Smooth muscle cell of the brain vasculature (primary cell): Measurements from ENCODE around the gene SEC14L1.
"Not testable (repeated sequence)": the region's sequence is repeated elsewhere in the genome, so short reads cannot be mapped to it uniquely, and the experiment has no call there.

Experiments
- DNase-seq: peaks from one replicate; pipeline ENCODE4 v3.0.0-alpha.2; 2012; ENCODE audit warnings: low read depth, low spot score

Gene SEC14L1

DNA sequence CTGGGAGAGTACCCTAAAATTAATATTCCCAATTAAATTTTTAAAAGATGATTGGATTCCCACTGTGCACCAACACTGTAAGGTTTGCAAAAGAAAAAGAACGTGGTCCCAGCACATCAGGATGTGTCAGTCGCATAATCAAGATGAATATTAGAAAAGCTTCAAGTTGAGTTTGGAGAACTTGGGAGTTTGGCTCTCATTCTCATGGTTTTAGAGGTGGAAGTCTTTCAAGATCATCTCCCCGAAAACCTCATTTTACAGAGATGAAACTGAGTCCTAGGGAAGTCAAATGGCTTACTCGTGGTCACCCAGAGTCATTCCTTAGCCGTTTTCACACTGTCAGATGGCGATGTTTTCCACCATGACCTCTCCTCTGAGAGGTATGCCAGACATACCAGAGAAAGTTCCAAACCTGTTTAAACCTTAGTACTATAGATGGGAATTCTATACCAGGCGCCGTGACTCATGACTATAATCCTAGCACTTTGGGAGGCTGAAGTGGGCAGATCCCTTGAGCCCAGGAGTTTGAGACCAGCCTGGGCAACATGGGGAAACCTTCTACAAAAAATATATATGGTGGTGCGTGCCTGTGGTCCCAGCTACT, 1.2 kb downstream of the SEC14L1 start:
- DNase-seq: no peak

- no peak for DNase-seq
Measured at GRCh38 chr17:77142689-77143088, 1.9 kb downstream of the SEC14L1 start.

GRCh38 chr17:77143306-77143705, 2.5 kb downstream of the SEC14L1 start:
- DNase-seq: no peak

DNA sequence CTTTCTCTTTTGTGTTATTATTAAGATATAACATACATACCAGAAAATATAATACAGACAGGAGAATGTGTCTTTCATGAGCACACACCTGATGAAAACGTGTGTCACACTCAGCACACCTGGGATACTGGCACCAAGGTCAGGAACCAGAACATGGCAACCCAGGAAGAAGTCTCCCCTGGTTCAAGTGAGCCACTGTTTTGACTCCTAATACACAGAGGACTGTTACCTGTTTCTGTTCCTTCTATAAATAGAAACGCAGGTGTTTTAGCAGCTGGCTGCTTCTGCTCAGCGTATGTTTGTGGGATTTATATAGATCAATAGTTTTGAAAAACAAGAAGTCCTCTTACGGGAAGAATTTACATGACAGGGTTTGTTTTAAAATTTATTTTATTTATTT, 3.5 kb downstream of the SEC14L1 start:
- DNase-seq: no peak

GRCh38 chr17:77145224-77145611, 4.4 kb downstream of the SEC14L1 start:
- no peak for DNase-seq

DNA sequence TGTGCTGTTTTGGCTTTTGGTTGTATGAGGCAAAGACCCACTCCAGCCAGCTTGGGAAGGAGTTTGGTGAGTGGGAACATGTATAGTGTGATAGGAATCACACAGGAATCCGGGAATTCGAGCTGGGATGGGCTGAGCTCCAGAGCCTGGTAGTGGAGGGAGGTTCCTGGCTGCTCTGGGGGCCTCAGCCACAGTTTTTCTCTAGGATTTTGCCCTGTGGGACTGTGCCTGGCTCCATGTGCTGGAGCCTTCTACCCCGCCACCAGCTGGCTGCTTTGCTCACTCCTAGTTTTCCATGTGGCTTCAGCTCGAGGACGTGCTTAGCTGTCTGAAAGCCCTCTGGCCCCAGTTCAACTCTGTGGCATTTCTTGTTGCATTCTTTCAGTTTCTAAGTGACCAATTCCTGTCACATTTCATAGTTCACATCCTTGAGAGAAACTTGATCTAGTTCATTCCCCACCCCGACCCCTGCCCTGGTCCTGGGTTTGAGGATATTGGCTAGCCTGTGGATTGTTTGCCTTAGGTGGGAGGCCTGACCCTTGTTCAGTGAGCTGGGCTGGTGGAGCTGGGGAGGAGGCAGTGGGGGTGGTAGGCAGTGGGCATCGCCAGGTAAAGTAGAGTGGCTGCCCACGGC, 5.0 kb downstream of the SEC14L1 start:
- no peak for DNase-seq

DNA sequence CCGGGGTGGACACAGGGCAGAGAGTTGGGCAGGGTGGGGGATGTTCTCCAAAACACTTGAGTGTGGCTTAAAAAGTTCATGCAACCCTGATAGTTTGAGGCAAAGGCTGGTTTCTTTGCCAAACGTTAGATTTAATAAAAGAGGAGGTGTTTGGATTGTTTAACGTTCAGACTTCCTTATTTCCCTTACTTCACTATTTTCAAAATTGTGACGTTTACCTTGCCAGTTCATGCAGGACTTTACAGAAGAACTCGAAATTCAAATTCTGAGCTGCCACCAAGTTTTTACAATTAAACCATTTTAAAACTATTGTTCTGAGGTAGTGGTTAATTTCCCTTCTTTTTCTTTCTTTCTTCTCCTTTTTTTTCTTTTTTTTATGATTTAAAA, 5.5 kb downstream of the SEC14L1 start:
- DNase-seq: no peak

GRCh38 chr17:77146882-77147281, 6.1 kb downstream of the SEC14L1 start:
- no peak for DNase-seq

DNA sequence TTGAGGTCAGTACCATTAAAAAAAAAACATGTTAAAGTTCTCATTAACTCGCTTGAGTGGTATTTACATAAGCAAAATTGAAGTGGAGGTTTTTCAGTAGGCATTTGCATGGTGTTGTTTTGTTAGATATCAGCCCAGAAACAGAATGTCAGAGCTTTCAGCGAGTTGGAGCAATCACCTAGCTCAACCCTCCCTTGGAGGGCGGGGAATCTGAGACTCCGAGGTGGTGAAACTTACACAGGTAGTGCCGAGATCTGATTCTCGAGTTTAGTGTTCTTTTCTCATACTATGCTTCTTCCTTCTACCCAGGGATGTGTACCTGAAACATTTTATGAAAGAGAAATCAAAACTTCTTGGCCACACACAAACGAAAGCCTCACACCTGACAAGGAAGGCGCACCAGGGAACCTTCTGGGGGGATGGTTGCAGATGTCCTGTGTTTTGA, 6.6 kb downstream of the SEC14L1 start:
- no peak for DNase-seq

DNA sequence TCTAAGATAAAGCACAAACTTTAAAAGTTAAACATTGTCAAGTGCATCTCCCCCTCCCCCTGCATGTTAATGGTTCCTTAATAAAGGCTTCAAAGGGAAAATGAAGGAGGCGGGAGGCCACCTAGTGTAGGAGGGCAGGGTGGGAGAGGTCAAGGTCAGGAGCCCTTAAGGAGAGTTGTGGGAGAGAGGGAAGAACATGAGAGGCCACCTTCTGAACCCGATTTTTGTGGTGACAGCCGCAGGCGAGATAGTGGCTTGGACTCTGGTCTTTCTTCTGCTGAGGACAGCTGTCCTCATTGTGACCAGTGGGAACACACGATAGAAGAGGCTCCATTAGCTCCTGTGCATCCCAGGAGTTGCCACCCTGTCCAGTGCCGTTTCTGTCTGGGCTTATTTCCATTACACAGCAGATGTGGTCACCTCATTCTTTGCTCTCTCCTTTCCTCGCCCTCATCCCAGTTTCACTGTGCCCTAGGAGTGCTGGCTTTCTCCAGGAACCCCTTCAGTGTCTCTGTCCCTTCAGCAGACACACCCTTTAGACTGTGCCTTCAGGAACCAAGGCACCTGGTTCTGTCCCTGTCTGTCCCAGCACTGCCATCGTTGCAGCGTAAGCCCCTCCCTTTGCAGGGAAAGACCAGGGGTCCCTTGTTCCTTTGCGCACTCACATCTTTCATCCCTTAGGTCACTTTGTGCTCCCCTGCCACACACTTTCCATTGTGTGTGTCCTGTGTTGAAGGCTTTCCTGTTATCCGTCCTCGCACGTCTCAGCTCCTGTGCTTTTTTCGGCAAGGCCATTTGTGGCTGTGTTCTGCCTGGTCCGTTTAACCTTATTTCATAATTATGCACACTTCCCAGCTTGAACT, 7.5 kb downstream of the SEC14L1 start:
- DNase-seq: no peak

GRCh38 chr17:77148940-77149510, 8.3 kb downstream of the SEC14L1 start:
- no peak for DNase-seq

DNA sequence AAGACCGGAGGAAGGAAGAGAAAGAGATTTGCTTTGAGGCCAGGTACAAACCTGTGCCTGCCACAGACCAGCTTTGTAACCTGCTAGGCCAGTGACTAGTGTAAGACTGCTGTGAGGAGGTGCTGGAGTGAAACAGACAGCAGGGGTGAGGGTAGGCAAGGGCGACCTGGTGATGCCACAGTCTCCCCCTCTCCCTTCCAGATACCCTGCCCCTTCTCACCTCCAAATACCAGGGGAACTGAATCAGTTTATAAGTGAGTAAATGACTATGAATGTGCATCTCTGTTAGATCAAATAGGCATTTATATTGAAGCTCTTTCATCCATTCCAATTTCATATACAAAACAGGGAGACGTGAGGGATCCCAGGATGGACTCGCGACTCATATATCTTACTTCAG, 9.4 kb downstream of the SEC14L1 start:
- DNase-seq: no peak

DNA sequence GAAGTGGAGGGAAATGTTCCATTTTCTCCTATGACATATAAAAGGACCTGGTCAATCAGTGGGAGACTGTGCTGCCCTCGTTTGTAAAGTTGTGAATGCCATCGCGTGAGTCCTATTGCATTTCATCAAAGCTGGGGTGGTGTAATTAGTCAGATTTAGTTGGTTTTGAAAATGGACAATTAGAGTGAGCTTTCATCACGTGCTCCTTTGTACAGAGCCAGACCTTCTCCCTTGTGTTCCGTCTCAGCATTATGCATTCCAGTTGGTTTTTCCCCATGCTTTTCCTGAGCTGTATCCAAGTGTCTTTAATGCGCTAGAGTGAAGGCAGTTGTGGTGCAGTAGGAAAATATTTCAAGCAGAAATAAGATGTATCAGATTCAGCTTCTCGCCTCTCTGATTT, 10.4 kb downstream of the SEC14L1 start:
- DNase-seq: no peak

GRCh38 chr17:77152056-77152455, 11.3 kb downstream of the SEC14L1 start:
- not testable (repeated sequence) for DNase-seq

- DNase-seq: no peak
Measured at GRCh38 chr17:77153472-77153871, 12.7 kb downstream of the SEC14L1 start.

DNA sequence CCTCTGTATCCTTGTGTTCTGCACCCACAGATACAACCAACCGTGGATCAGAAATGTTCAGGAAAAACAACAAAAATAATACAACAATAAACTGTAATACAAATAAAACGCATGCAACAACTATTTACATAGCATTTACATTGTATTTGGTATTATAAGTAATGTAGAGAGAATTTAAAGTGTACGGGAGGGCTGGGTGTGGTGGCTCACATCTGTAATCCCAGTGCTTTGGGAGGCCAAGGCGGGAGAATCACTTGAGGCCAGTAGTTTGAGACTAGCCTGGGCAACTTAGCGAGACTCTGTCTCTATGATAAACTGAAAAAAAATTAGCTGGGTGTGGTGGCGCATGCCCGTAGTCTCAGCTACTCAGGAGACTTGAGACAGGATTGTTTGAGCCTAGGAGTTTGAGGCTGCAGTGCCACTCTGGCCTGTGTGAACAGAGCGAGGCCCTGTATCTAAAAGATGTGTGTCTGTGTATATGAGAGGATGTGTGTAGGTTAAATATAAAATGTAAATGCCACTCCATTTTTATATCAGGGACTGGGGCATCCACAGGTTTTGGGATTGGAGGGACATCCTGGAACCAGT, 13.3 kb downstream of the SEC14L1 start:
- DNase-seq: no peak

GRCh38 chr17:77155125-77155524, 14.4 kb downstream of the SEC14L1 start:
- DNase-seq: no peak

DNA sequence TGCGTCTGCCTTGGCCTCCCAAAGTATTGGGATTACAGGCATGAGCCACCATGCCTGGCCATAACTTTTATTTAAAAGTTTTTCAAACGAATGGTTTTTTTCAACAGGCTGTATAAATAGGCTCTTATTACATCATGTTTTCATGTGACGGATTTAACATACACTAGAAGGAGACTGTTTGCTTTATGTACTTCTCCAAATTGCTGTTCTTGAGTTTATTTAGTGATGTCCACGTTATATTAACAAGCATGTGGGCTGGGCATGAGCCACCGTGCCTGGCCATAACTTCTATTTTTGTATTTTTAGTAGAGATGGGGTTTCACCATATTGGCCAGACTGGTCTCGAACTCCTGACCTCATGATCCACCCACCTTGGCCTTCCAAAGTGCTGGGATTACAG, 17.0 kb downstream of the SEC14L1 start:
- not testable (repeated sequence) for DNase-seq

DNA sequence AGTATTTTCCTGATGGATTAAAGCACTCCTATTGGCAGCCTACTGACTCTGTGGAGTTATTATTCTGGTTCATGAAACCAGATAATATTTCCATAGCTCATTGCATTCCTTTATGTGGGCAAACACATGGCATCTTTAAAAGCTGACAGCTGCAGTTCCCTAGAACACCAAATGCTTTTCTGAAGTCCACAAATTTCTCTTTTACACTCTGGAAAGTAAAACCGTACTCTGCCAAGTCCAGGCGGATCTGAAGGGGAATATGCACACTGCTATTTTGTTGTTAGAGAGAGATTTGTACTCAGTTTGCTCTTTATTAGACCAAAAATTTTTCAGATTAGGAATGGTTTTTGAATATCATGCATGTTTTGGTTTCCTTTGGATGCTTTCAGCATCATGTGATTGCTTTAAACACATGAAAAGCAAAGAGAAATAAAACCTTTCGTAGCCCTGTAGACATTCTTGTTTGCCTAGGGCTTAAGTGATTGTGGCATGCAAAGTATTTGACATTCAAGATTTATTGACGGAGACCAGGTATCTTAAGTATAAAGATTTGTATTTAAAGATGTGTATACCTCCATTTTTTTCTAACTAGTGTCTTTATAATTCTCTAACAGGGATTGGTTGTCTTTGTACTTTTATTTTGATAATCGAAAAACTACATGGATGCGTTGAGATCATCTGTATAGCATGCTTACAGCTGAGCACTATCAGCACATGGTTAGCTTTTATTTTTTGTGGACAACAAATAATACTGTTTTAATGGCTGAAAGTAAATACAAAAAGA, 19.5 kb downstream of the SEC14L1 start:
- DNase-seq: no peak

- no peak for DNase-seq
Measured at GRCh38 chr17:77160875-77161530, 20.2 kb downstream of the SEC14L1 start.

DNA sequence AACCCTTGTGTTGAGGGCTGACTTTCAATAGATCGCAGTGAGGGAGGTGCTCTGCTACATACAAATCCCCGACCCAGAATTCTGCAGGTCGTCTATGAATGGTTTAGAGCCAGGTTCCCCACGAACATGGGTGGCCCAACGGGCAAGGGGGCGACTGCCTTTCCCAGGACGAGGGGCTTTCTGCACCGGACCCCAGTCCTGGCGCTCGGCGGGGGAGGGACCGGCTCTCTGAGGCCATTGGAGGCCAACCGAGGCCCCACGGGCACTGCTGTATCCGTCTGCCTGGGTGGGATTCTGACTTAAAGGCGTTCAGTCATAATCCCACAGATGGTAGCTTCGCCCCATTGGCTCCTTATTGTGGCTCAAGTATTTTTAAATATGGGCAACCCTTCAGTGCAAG, 21.2 kb downstream of the SEC14L1 start:
- DNase-seq: no peak
